OCI-LY3 (cell line): ENCODE results near the gene ATP2A3.

Experiments
- EZH2phosphoT487 ChIP-seq: fragments of 200-600 bp; shearing (Covaris generic); IDR thresholded peaks from 2 replicates; pipeline ENCODE4 v1.6.1; 2018; ENCODE audit warnings: antibody characterized with exemption, mixed run types, low read depth
- TF ChIP-seq, protein P1 (sequence below): fragments of 200-600, 300-600 bp; sonication (generic); IDR thresholded peaks from 2 replicates; pipeline ENCODE4 v1.5.1; 2014; ENCODE audit warnings: antibody characterized with exemption, low read length, low read depth

DNA sequence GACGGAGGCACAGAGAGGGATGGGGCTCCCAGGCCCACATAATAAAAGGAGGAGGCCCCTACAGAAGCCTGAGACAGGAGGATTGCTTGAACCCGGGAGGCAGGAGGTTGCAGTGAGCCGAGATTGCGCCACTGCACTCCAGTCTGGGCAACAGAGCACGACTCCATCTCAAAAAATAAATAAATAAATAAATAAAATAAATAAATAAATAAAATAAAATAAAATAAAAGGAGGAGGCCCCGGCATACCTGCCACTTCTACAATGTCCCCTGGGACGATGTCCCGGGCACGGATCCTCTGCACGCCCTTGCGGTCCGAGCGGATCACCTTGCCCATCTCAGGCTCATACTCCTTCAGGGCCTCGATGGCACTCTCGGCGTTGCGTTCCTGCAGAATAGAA, 13.2 kb downstream of the ATP2A3 start:
- TF ChIP-seq, protein P1, sequence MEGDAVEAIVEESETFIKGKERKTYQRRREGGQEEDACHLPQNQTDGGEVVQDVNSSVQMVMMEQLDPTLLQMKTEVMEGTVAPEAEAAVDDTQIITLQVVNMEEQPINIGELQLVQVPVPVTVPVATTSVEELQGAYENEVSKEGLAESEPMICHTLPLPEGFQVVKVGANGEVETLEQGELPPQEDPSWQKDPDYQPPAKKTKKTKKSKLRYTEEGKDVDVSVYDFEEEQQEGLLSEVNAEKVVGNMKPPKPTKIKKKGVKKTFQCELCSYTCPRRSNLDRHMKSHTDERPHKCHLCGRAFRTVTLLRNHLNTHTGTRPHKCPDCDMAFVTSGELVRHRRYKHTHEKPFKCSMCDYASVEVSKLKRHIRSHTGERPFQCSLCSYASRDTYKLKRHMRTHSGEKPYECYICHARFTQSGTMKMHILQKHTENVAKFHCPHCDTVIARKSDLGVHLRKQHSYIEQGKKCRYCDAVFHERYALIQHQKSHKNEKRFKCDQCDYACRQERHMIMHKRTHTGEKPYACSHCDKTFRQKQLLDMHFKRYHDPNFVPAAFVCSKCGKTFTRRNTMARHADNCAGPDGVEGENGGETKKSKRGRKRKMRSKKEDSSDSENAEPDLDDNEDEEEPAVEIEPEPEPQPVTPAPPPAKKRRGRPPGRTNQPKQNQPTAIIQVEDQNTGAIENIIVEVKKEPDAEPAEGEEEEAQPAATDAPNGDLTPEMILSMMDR: no peak
- TF ChIP-seq EZH2phosphoT487: no peak
